OCI-LY1 (cell line): ENCODE data around the gene NUP93.

Source experiments
- H2AFZ ChIP-seq: fragments of 200-600 bp; sonication (generic), shearing (Covaris generic); 2 replicates; pipeline ENCODE4 v1.6.0; 2014; ENCODE audit warnings: antibody characterized with exemption, mild to moderate bottlenecking, low read length
- H3F3A ChIP-seq: fragments of 200-600 bp; sonication (generic), shearing (Covaris generic); 2 replicates; pipeline ENCODE4 v1.6.0; 2014; ENCODE audit warnings: mild to moderate bottlenecking, antibody characterized with exemption, low read length, moderate library complexity; ENCODE audit not compliant: insufficient read depth
- H3K27ac ChIP-seq: fragments of 200-600 bp; sonication (generic); 2 replicates; pipeline ENCODE4 v1.5.1; 2014; ENCODE audit warnings: low read length, mixed run types, mild to moderate bottlenecking, low read depth; ENCODE audit not compliant: poor library complexity, severe bottlenecking
- H3K27me3 ChIP-seq: fragments of 200-600 bp; sonication (generic); 2 replicates; pipeline ENCODE4 v1.6.0; 2014; ENCODE audit warnings: antibody characterized with exemption, mild to moderate bottlenecking, low read length, moderate library complexity; ENCODE audit not compliant: insufficient read depth
- H3K36me3 ChIP-seq: fragments of 200-600 bp; sonication (generic); 2 replicates; pipeline ENCODE4 v1.6.1; 2014; ENCODE audit warnings: mild to moderate bottlenecking, antibody characterized with exemption, low read length, moderate library complexity, mixed read lengths; ENCODE audit not compliant: insufficient read depth
- H3K4me1 ChIP-seq: fragments of 200-600 bp; sonication (generic); 2 replicates; pipeline ENCODE4 v1.5.1; 2014; ENCODE audit warnings: mild to moderate bottlenecking, low read length, moderate library complexity; ENCODE audit not compliant: insufficient read depth, severe bottlenecking
- H3K4me2 ChIP-seq: fragments of 200-600 bp; sonication (generic), shearing (Covaris generic); 2 replicates; pipeline ENCODE4 v1.6.1; 2014; ENCODE audit warnings: low read length
- H3K4me3 ChIP-seq: fragments of 200-600 bp; sonication (generic); 2 replicates; pipeline ENCODE4 v1.5.1; 2014; ENCODE audit warnings: low read length, low read depth, mild to moderate bottlenecking, mixed read lengths; ENCODE audit not compliant: poor library complexity, severe bottlenecking
- H3K79me2 ChIP-seq: fragments of 200-600 bp; shearing (Covaris generic); 2 replicates; pipeline ENCODE4 v1.6.1; 2016; ENCODE audit warnings: mixed run types, low read length, mixed read lengths; ENCODE audit not compliant: insufficient read depth
- H3K9ac ChIP-seq: fragments of 200-600 bp; sonication (generic), shearing (Covaris generic); 2 replicates; pipeline ENCODE4 v1.6.1; 2014; ENCODE audit warnings: mild to moderate bottlenecking, low read length, mixed read lengths
- H3K9me2 ChIP-seq: fragments of 200-600 bp; sonication (generic), shearing (Covaris generic); 2 replicates; pipeline ENCODE4 v1.6.1; 2014; ENCODE audit warnings: low read depth, mild to moderate bottlenecking, low read length, mixed read lengths
- H3K9me3 ChIP-seq: fragments of 200-600 bp; shearing (Covaris generic); 2 replicates; pipeline ENCODE4 v1.6.1; 2014; ENCODE audit warnings: low read length, mixed read lengths
- H4K20me1 ChIP-seq: fragments of 200-600 bp; sonication (generic), shearing (Covaris generic); 2 replicates; pipeline ENCODE4 v1.6.0; 2016; ENCODE audit warnings: mild to moderate bottlenecking, low read length; ENCODE audit not compliant: insufficient read depth
- CTCF ChIP-seq: fragments of 200-600 bp; sonication (generic), shearing (Covaris generic); IDR thresholded peaks from 2 replicates; pipeline ENCODE4 v1.5.1; 2017; ENCODE audit warnings: mild to moderate bottlenecking, antibody characterized with exemption, low read length, moderate library complexity, mixed read lengths
- EZH2 ChIP-seq: fragments of 200-600 bp; sonication (generic), shearing (Covaris generic); IDR thresholded peaks from 2 replicates; pipeline ENCODE4 v1.8.0; 2017; ENCODE audit warnings: borderline replicate concordance, mixed run types, mild to moderate bottlenecking, antibody characterized with exemption, low read length, moderate library complexity, mixed read lengths

Gene NUP93

GRCh38 chr16:56852401-56852730 is 122.4 kb downstream of the NUP93 start:
- Histone ChIP-seq H3K36me3 (0 out of 2 replicates have a peak, but pooled peaks cover 6% of the 10 kb centered on the region), H3F3A (no peaks in the 10 kb centered on the region), H3K9me2 (no peaks in the 10 kb centered on the region), H3K4me2 (no peak overlapping the region), H3K9me3 (no peaks in the 10 kb centered on the region), H3K9ac (no peak overlapping the region), H3K79me2 (no peaks in the 10 kb centered on the region), H3K4me3 (no peak overlapping the region), H3K27me3 (no peaks in the 10 kb centered on the region), H3K27ac (no peak overlapping the region), H3K4me1 (peaks cover 11% of the 10 kb centered on the region), H4K20me1 (no peaks in the 10 kb centered on the region), H2AFZ (no peak overlapping the region)
- no peak for TF ChIP-seq CTCF
- no peak for TF ChIP-seq EZH2

GRCh38 chr16:56852968-56853367 is 123.0 kb downstream of the NUP93 start:
- Histone ChIP-seq H3K27ac (no peak overlapping the region), H3K4me2 (no peak overlapping the region), H3K4me3 (no peak overlapping the region), H3K79me2 (no peaks in the 10 kb centered on the region), H3K9me3 (no peaks in the 10 kb centered on the region), H4K20me1 (no peaks in the 10 kb centered on the region), H3K36me3 (0 out of 2 replicates have a peak, but pooled peaks cover 2% of the 10 kb centered on the region), H3K4me1 (peaks cover 5% of the 10 kb centered on the region), H2AFZ (no peak overlapping the region), H3K9me2 (no peaks in the 10 kb centered on the region), H3F3A (no peaks in the 10 kb centered on the region), H3K27me3 (no peaks in the 10 kb centered on the region), H3K9ac (no peak overlapping the region)
- TF ChIP-seq EZH2 (no peak), CTCF (no peak)

GRCh38 chr16:56855201-56855600 is 125.3 kb downstream of the NUP93 start:
- Histone ChIP-seq H3K9me2 (no peaks in the 10 kb centered on the region), H3K36me3 (no peaks in the 10 kb centered on the region), H3F3A (no peaks in the 10 kb centered on the region), H3K27ac (no peak overlapping the region), H3K4me2 (no peak overlapping the region), H3K79me2 (no peaks in the 10 kb centered on the region), H3K4me1 (peaks cover 4% of the 10 kb centered on the region), H3K4me3 (no peak overlapping the region), H3K9ac (no peak overlapping the region), H3K9me3 (no peaks in the 10 kb centered on the region), H4K20me1 (no peaks in the 10 kb centered on the region), H2AFZ (no peak overlapping the region), H3K27me3 (no peaks in the 10 kb centered on the region)
- TF ChIP-seq EZH2 (no peak), CTCF (no peak)
